Measurements from ENCODE around the gene RPN2.
A peak's percentile ranks its signal among the peaks of the same experiment; 100 is the strongest.

Gene RPN2

DNA sequence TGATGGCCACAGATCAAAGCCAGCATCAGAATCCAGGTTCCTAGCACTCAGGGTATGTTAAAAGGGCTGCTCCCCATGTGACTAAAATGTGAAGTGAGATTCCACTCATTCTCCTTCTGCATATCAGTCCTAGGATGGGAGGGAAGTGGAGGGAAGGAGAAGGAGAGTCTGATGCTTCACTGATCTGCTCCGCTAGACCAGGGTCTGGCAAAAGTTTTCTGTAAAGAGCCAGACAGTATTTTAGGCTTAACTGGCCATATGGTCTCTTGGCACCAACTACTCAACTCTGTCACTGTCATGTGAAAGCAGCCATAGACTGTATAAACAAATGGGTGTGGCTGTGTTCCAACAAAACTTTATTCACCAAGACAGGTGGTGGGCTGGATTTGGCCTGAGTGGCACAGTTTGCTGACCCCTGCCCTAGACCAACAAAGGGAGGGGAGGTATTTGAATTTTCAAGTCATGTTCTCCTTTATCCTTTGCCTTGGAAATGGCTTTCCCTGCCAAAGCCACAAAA, 59.9 kb downstream of the RPN2 start:
- no peak overlapping the region for H3K4me3 ChIP-seq (ENCODE audit: low read length)
- peak; percentile 68 for DNase-seq (ENCODE audit: low read depth)
- TF ChIP-seq, protein P1, sequence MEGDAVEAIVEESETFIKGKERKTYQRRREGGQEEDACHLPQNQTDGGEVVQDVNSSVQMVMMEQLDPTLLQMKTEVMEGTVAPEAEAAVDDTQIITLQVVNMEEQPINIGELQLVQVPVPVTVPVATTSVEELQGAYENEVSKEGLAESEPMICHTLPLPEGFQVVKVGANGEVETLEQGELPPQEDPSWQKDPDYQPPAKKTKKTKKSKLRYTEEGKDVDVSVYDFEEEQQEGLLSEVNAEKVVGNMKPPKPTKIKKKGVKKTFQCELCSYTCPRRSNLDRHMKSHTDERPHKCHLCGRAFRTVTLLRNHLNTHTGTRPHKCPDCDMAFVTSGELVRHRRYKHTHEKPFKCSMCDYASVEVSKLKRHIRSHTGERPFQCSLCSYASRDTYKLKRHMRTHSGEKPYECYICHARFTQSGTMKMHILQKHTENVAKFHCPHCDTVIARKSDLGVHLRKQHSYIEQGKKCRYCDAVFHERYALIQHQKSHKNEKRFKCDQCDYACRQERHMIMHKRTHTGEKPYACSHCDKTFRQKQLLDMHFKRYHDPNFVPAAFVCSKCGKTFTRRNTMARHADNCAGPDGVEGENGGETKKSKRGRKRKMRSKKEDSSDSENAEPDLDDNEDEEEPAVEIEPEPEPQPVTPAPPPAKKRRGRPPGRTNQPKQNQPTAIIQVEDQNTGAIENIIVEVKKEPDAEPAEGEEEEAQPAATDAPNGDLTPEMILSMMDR (conservative IDR thresholded peaks at IDR 0.05; ENCODE audit: low read depth, low read length) = no peak

DNA sequence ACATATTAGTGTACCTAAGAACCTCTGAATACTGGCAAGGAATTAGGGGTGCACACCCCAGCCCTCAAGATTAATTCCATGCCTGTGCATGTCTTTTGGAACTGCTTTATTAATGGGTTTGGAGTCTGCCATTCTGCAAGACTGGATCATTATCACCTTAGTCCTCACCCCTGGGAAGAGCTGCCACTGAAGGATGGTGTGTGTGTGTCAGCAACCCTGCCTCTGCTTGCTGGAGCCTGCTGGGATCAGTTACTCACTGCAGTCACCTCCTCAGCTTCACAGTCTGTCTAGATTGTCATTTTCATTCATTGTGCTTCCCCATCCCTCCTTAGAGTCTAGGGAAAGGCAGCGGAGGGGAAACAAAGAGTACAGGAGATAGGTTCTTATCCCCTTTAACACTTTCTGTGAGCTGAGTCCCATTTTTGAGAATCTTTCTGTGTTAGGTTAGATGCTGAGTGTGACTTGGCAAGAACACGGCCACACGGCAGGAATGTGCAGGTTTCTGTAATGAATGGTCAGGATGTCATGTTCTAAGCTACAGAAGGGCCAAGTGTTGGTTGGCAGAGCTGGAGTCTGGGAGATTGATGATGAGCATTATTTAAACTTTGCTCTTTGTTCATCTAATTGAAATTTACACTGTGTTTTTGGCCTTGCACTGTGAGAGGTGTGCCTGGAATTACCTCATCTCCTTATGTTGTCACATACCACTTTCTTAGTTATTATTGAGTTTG, 61.4 kb downstream of the RPN2 start:
- TF ChIP-seq, protein P1 (conservative IDR thresholded peaks at IDR 0.05; ENCODE audit: low read depth, low read length) = no peak
- no peak for DNase-seq (ENCODE audit: low read depth)
- H3K4me3 ChIP-seq (ENCODE audit: low read length) = no peak overlapping the region

DNA sequence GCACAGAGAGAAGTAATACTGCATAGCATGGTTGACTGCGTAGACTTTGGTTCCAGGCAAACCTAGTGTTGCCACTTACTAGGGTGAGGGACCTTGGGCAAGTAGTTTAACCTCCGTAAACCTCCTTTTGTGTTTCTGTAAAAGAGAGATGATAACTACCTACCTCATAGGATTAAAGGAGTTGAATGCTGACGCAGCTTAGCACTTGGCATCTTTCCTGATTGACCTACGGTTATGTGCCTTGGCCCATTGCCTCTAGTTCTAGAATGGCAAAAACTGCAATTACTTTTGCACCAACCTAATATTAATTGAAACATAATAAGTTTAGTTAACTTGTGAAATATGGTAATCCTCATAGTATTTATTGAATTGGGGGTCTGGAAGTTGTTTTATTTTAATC, 63.4 kb downstream of the RPN2 start:
- H3K4me3 ChIP-seq (ENCODE audit: low read length) = no peak overlapping the region
- DNase-seq (ENCODE audit: low read depth) = no peak
- TF ChIP-seq, protein P1 (conservative IDR thresholded peaks at IDR 0.05; ENCODE audit: low read depth, low read length) = no peak

DNA sequence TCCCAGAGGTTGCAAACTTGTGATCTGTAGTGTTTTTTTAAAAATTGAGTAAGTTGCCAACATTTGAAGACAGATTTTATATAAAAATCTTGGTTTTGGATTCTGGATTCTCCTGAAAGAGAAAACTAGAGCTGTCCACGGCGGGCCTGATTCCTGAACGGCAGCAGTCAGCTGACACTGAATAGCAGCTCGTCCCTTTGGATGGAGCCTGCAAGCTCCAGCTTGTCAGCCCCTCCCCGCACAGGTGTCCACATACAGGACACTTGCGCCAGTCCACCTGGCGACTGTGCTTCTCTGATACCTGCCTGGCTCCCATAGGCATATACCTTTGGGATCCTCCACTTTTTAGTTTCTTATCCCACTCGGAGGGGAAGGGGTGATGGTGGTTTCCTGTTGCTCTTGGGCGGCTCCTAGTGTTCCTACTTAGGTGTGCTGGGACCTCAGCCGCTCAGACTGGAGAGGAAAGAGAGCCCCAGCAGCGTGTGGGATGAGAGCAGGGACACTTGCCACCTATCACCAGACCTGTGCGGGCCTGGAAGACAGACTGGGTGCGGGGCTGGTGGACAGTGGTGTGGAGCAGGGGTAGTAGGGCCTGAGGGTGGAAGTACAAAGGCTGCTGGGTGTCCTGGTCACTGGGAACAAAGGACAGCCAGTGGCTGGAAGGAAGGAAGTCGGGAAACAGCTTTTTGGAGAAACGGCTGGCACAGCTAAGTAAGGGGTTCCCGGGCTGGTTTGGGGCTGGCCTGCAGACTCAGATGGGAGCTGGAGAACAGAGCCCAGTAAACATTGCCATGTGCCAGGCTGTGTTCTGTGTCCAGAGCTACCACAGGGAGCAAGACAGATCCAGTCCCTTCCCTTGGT, 64.2 kb downstream of the RPN2 start:
- H3K4me3 ChIP-seq (ENCODE audit: low read length) = no peak overlapping the region
- no peak for DNase-seq (ENCODE audit: low read depth)
- TF ChIP-seq, protein P1 (conservative IDR thresholded peaks at IDR 0.05; ENCODE audit: low read depth, low read length) = peak; percentile 27

DNA sequence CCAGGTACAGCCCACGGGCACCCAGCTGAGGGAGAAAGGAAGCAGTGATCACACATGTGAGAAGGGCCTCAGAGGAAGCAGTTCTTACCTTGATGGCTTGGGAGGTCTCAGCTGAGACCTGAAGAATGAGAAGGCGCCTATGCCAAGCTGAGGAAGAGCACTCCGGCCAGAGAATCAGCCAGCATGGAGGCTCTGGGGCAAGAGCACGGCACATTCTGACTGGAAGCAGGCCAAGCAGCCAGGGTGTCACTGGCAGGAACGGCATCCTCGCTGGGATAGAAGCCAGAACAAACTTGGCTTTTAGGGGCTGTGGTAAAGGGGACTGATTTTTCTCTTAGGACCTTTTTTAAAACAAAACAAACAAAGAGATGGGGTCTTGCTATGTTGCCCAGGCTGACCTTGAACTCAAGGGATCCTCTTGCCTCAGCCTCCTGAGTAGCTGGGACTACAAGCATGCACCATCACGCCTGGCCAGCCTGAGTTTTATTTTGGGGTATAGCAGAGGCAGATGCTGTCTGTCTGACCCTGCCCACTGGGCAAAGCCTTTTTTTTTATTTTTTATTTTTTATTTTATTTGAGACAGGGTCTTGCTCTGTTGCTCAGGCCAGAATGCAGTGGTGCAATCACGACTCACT, 64.9 kb downstream of the RPN2 start:
- DNase-seq (ENCODE audit: low read depth) = no peak
- TF ChIP-seq, protein P1 (conservative IDR thresholded peaks at IDR 0.05; ENCODE audit: low read depth, low read length) = no peak
- H3K4me3 ChIP-seq (ENCODE audit: low read length) = no peak overlapping the region

DNA sequence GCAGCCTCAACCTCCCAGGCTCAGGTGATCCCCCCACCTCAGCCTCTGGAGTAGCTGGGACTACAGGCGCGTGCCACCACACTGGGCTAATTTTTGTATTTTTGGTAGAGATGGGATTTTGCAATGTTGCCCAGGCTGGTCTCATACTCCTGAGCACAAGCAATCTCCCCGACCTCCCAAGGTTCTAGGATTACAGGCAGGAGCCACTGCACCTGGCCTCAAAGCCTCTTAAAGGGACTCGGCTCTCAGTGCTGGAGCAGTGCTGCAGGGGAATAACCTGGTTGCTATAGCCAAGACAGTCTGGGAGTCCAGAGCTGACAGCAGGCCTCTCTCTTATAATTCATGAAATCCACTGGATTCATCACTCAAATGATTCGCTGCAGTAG, 65.4 kb downstream of the RPN2 start:
- DNase-seq (ENCODE audit: low read depth) = no peak
- TF ChIP-seq, protein P1 (conservative IDR thresholded peaks at IDR 0.05; ENCODE audit: low read depth, low read length) = no peak
- no peak overlapping the region for H3K4me3 ChIP-seq (ENCODE audit: low read length)
